Measurements from ENCODE around the gene STIMATE. TPM values are rescaled to one million over a fixed set of nuclear protein-coding genes. Genes with fewer than 3 reads are reported as not detected.
A peak's percentile ranks its signal among the peaks of the same experiment; 100 is the strongest.

Gene STIMATE
- polyA plus RNA-seq, 3 donors, result 8.9 to 49.9 (median 11.7) TPM

- TF ChIP-seq CTCF (IDR thresholded peaks at IDR 0.05), result no peak
- WGBS (ENCODE audit: insufficient coverage), result 96% methylated on average over 4 of the region's 11 CpGs
- Mint-ChIP-seq H3K9me3 (no peaks in the 10 kb centered on the region), H3K36me3 (peaks cover 44 to 61% of the 10 kb centered on the region in 2 donors), H3K4me1 (peaks cover 8% of the 10 kb centered on the region), H3K4me3 (no peak within 1 kb of the TSS), H3K27ac (peak within 1 kb of the TSS in 2 of 7 donors; percentile 65 to 68), H3K27me3 (ENCODE audit: low read depth in 3 of 3) (peaks cover 0 to 4% (median 2%) of the 10 kb centered on the region in 3 donors)
- Histone ChIP-seq H3K27ac (ENCODE audit: low read depth in 1 of 2, low read length in 2 of 2) (no peak within 1 kb of the TSS), H3K9ac (ENCODE audit: insufficient read depth, low read length, poor library complexity, severe bottlenecking) (no peak within 1 kb of the TSS), H3K4me3 (replicated peaks in 1 of 3; ENCODE audit: low read depth in 2 of 3, low read length in 3 of 3) (no peak within 1 kb of the TSS), H3K27me3 (ENCODE audit: control insufficient read depth in 2 of 2, insufficient read depth in 2 of 2, low read length in 2 of 2) (no peaks in the 10 kb centered on the region), H3K9me3 (replicated peaks in 1 of 2; ENCODE audit: control insufficient read depth in 1 of 2, insufficient read depth in 1 of 2, low read length in 2 of 2) (no peaks in the 10 kb centered on the region), H3K4me2 (replicated peaks; ENCODE audit: extremely low read depth, low read length, poor library complexity, severe bottlenecking) (no peak within 1 kb of the TSS), H3K36me3 (replicated peaks in 1 of 2; ENCODE audit: control insufficient read depth in 1 of 2, insufficient read depth in 2 of 2, low read length in 2 of 2) (peaks cover 38 to 72% of the 10 kb centered on the region in 2 donors), H3K79me2 (ENCODE audit: insufficient read depth, low read length) (no peaks in the 10 kb centered on the region), H2AFZ (ENCODE audit: insufficient read depth, low read depth, low read length, poor library complexity, severe bottlenecking) (no peak within 1 kb of the TSS), H4K20me1 (ENCODE audit: insufficient read depth, low read length) (no peaks in the 10 kb centered on the region), H3K4me1 (ENCODE audit: control insufficient read depth in 1 of 2, insufficient read depth in 2 of 2, low read length in 2 of 2) (no peaks in the 10 kb centered on the region)
- intact Hi-C loops (cut with micrococcal nuclease), result no loop called here
- DNase-seq, result no peak
Measured at GRCh38 chr3:52834871-52835501, 62.4 kb downstream of the STIMATE start, which contains the start of gene MUSTN1. MUSTN1 (minus strand) TSS chr3:52835019; CDS start chr3:52834948, 71 bp downstream.

- Histone ChIP-seq H3K9me3 (replicated peaks in 1 of 2; ENCODE audit: control insufficient read depth in 1 of 2, insufficient read depth in 1 of 2, low read length in 2 of 2) (no peaks in the 10 kb centered on the region), H3K4me3 (replicated peaks in 1 of 3; ENCODE audit: low read depth in 2 of 3, low read length in 3 of 3) (no peak overlapping the region), H3K4me1 (ENCODE audit: control insufficient read depth in 1 of 2, insufficient read depth in 2 of 2, low read length in 2 of 2) (no peaks in the 10 kb centered on the region), H3K27ac (ENCODE audit: low read depth in 1 of 2, low read length in 2 of 2) (no peak overlapping the region), H3K4me2 (replicated peaks; ENCODE audit: extremely low read depth, low read length, poor library complexity, severe bottlenecking) (no peak overlapping the region), H3K9ac (ENCODE audit: insufficient read depth, low read length, poor library complexity, severe bottlenecking) (no peak overlapping the region), H3K79me2 (ENCODE audit: insufficient read depth, low read length) (no peaks in the 10 kb centered on the region), H4K20me1 (ENCODE audit: insufficient read depth, low read length) (no peaks in the 10 kb centered on the region), H3K27me3 (ENCODE audit: control insufficient read depth in 2 of 2, insufficient read depth in 2 of 2, low read length in 2 of 2) (no peaks in the 10 kb centered on the region), H3K36me3 (replicated peaks in 1 of 2; ENCODE audit: control insufficient read depth in 1 of 2, insufficient read depth in 2 of 2, low read length in 2 of 2) (peaks cover 30 to 56% of the 10 kb centered on the region in 2 donors), H2AFZ (ENCODE audit: insufficient read depth, low read depth, low read length, poor library complexity, severe bottlenecking) (no peak overlapping the region)
- peak overlapping the region in 2 of 7 donors; percentile 5 to 12 for H3K27ac Mint-ChIP-seq
- 97% methylated on average over 11 of the region's 14 CpGs for WGBS (ENCODE audit: insufficient coverage)
- H3K4me1 Mint-ChIP-seq, result peaks cover 8% of the 10 kb centered on the region
- intact Hi-C loops (cut with micrococcal nuclease), result no loop called here
- no peaks in the 10 kb centered on the region for H3K9me3 Mint-ChIP-seq
- no peak for DNase-seq
- H3K4me3 Mint-ChIP-seq, result no peak overlapping the region
- H3K36me3 Mint-ChIP-seq, result peaks cover 36 to 48% of the 10 kb centered on the region in 2 donors
- H3K27me3 Mint-ChIP-seq (ENCODE audit: low read depth in 3 of 3), result peaks cover 0 to 4% (median 2%) of the 10 kb centered on the region in 3 donors
- no peak for TF ChIP-seq CTCF (IDR thresholded peaks at IDR 0.05)
Measured at GRCh38 chr3:52833202-52833601, 64.1 kb downstream of the STIMATE start.
